Neural progenitor cell (in vitro differentiated cells): ENCODE results near the gene ING5. TPM values are rescaled to one million over a fixed set of nuclear protein-coding genes. Genes with fewer than 3 reads are reported as not detected.

ENCODE experiments used
- DNase-seq: peaks from one replicate; pipeline ENCODE4 v3.0.0-alpha.2; 2016; ENCODE audit warnings: low spot score
- H2AFZ ChIP-seq: fragments of 200-600 bp; sonication (generic); replicated peaks from 2 replicates; pipeline ENCODE4 v1.6.1; 2016; ENCODE audit warnings: antibody characterized with exemption
- H3F3A ChIP-seq: fragments of 200-600 bp; sonication (generic); 2 replicates; pipeline ENCODE4 v1.6.1; 2016; ENCODE audit warnings: antibody characterized with exemption, low read depth
- H3K27ac ChIP-seq: fragments of 200-600 bp; sonication (generic); 2 replicates; pipeline ENCODE4 v1.5.1; 2016; ENCODE audit warnings: mild to moderate bottlenecking
- H3K27me3 ChIP-seq: fragments of 200-600 bp; sonication (generic); 2 replicates; pipeline ENCODE4 v1.6.1; 2016; ENCODE audit warnings: mild to moderate bottlenecking, moderate library complexity
- H3K36me3 ChIP-seq: fragments of 200-600 bp; sonication (generic); 2 replicates; pipeline ENCODE4 v1.5.1; 2016
- H3K4me1 ChIP-seq: fragments of 200-600 bp; sonication (generic); 2 replicates; pipeline ENCODE4 v1.6.1; 2016; ENCODE audit warnings: mixed run types
- H3K4me2 ChIP-seq: fragments of 200-600 bp; sonication (generic); 2 replicates; pipeline ENCODE4 v1.6.1; 2016
- H3K4me3 ChIP-seq: fragments of 200-600 bp; sonication (generic); 2 replicates; pipeline ENCODE4 v1.5.1; 2016
- H3K79me2 ChIP-seq: fragments of 200-600 bp; sonication (generic); 2 replicates; pipeline ENCODE4 v1.6.1; 2016; ENCODE audit warnings: low read depth
- H3K9ac ChIP-seq: fragments of 200-600 bp; sonication (generic); 2 replicates; pipeline ENCODE4 v1.6.1; 2016
- H3K9me3 ChIP-seq: fragments of 200-600 bp; sonication (generic); 2 replicates; pipeline ENCODE4 v1.5.1; 2016; ENCODE audit warnings: low read depth
- H4K20me1 ChIP-seq: fragments of 200-600 bp; sonication (generic); 2 replicates; pipeline ENCODE4 v1.6.1; 2016; ENCODE audit warnings: low read depth
- H3K27ac Mint-ChIP-seq: 3 replicates; pipeline ENCODE4 v1.8.0; 2021; ENCODE audit warnings: mixed read lengths
- H3K27me3 Mint-ChIP-seq: 2 replicates; pipeline ENCODE4 v1.8.0; 2022; ENCODE audit warnings: low read depth, mild to moderate bottlenecking, inconsistent platforms, moderate library complexity, mixed read lengths; ENCODE audit not compliant: insufficient read depth
- H3K36me3 Mint-ChIP-seq: 3 replicates; pipeline ENCODE4 v1.8.0; 2021; ENCODE audit warnings: mixed read lengths
- H3K4me1 Mint-ChIP-seq: 3 replicates; pipeline ENCODE4 v1.8.0; 2021; ENCODE audit warnings: mixed read lengths
- H3K4me3 Mint-ChIP-seq: 3 replicates; pipeline ENCODE4 v1.8.0; 2021; ENCODE audit warnings: mild to moderate bottlenecking, moderate library complexity, mixed read lengths
- H3K9me3 Mint-ChIP-seq: 3 replicates; pipeline ENCODE4 v1.8.0; 2020; ENCODE audit warnings: mixed read lengths
- CTCF ChIP-seq: fragments of 200-600 bp; sonication (generic); IDR thresholded peaks from 2 replicates; pipeline ENCODE4 v1.5.1; 2017; ENCODE audit warnings: antibody characterized with exemption, mild to moderate bottlenecking
- EZH2 ChIP-seq: fragments of 200-600 bp; sonication (generic); IDR thresholded peaks from 2 replicates; pipeline ENCODE4 v1.6.1; 2017; ENCODE audit warnings: antibody characterized with exemption, mild to moderate bottlenecking, moderate library complexity
- EZH2phosphoT487 ChIP-seq: fragments of 200-600 bp; sonication (generic); IDR thresholded peaks from 2 replicates; pipeline ENCODE4 v1.6.1; 2017; ENCODE audit warnings: antibody characterized with exemption
- total RNA-seq: library from RNA; depleted of rRNA; stranded (reverse); fragments of >200 nt; gene quantifications from 2 replicates; pipeline ENCODE4 v1.2.3, GENCODE V29; 2015; ENCODE audit warnings: low replicate concordance

ING5 gene
- total RNA-seq, 1 donor from 2014 or later = 38.2 TPM

GRCh38 chr2:241767464-241768250 is 65.8 kb downstream of the ING5 start:
- peaks cover 3% of the 10 kb centered on the region for H3K27me3 Mint-ChIP-seq
- Histone ChIP-seq H3F3A (peaks cover 32% of the 10 kb centered on the region), H3K9ac (no peak overlapping the region), H4K20me1 (peaks cover 10% of the 10 kb centered on the region), H3K4me2 (no peak overlapping the region), H3K79me2 (no peaks in the 10 kb centered on the region), H3K9me3 (no peaks in the 10 kb centered on the region), H3K4me3 (no peak overlapping the region), H3K27me3 (no peaks in the 10 kb centered on the region), H3K27ac (no peak overlapping the region), H3K4me1 (peaks cover 38% of the 10 kb centered on the region), H2AFZ (no peak overlapping the region), H3K36me3 (no peaks in the 10 kb centered on the region)
- no peaks in the 10 kb centered on the region for H3K36me3 Mint-ChIP-seq
- DNase-seq = no peak
- peaks cover 38% of the 10 kb centered on the region for H3K4me1 Mint-ChIP-seq
- H3K4me3 Mint-ChIP-seq = no peak overlapping the region
- TF ChIP-seq EZH2 (no peak), CTCF (no peak), EZH2phosphoT487 (no peak)
- H3K27ac Mint-ChIP-seq = no peak overlapping the region
- no peaks in the 10 kb centered on the region for H3K9me3 Mint-ChIP-seq

GRCh38 chr2:241768251-241768711 is 66.4 kb downstream of the ING5 start:
- Histone ChIP-seq H3K9me3 (no peaks in the 10 kb centered on the region), H3K27me3 (no peaks in the 10 kb centered on the region), H3K4me1 (peaks cover 42% of the 10 kb centered on the region), H3F3A (peaks cover 32% of the 10 kb centered on the region), H3K27ac (no peak overlapping the region), H3K4me2 (no peak overlapping the region), H3K9ac (no peak overlapping the region), H3K79me2 (no peaks in the 10 kb centered on the region), H2AFZ (no peak overlapping the region), H3K4me3 (no peak overlapping the region), H3K36me3 (no peaks in the 10 kb centered on the region), H4K20me1 (peaks cover 10% of the 10 kb centered on the region)
- DNase-seq = no peak
- Mint-ChIP-seq H3K4me3 (no peak overlapping the region), H3K27me3 (peaks cover 4% of the 10 kb centered on the region), H3K36me3 (no peaks in the 10 kb centered on the region), H3K27ac (no peak overlapping the region), H3K9me3 (no peaks in the 10 kb centered on the region), H3K4me1 (peaks cover 40% of the 10 kb centered on the region)
- no peak for TF ChIP-seq EZH2phosphoT487
- TF ChIP-seq CTCF = no peak
- TF ChIP-seq EZH2 = no peak

- H3F3A ChIP-seq = peaks cover 32% of the 10 kb centered on the region
- H3K4me2 ChIP-seq = no peak overlapping the region
- no peak for DNase-seq
- H3K4me3 Mint-ChIP-seq = no peak overlapping the region
- no peaks in the 10 kb centered on the region for H3K36me3 Mint-ChIP-seq
- peaks cover 4% of the 10 kb centered on the region for H3K27me3 Mint-ChIP-seq
- peaks cover 42% of the 10 kb centered on the region for H3K4me1 ChIP-seq
- no peaks in the 10 kb centered on the region for H3K9me3 Mint-ChIP-seq
- no peak overlapping the region for H3K4me3 ChIP-seq
- H4K20me1 ChIP-seq = peaks cover 10% of the 10 kb centered on the region
- no peak overlapping the region for H3K27ac Mint-ChIP-seq
- no peaks in the 10 kb centered on the region for H3K79me2 ChIP-seq
- H3K9me3 ChIP-seq = no peaks in the 10 kb centered on the region
- no peaks in the 10 kb centered on the region for H3K27me3 ChIP-seq
- H2AFZ ChIP-seq = no peak overlapping the region
- no peak overlapping the region for H3K27ac ChIP-seq
- H3K9ac ChIP-seq = no peak overlapping the region
- H3K4me1 Mint-ChIP-seq = peaks cover 37% of the 10 kb centered on the region
- TF ChIP-seq EZH2phosphoT487 (no peak), EZH2 (no peak), CTCF (no peak)
- H3K36me3 ChIP-seq = no peaks in the 10 kb centered on the region
Measured at GRCh38 chr2:241768850-241769249, 67.0 kb downstream of the ING5 start.
